NT2/D1 (cell line): Measurements from ENCODE around the gene C1orf159.

ENCODE experiments used
- DNase-seq: peaks from one replicate; pipeline ENCODE4 v3.0.0-alpha.2; 2011; ENCODE audit warnings: low read depth, low spot score
- H3K27me3 ChIP-seq: 2 replicates; pipeline ENCODE4 v1.6.0; 2011; ENCODE audit warnings: mild to moderate bottlenecking; ENCODE audit not compliant: insufficient read length, insufficient read depth
- H3K36me3 ChIP-seq: 2 replicates; pipeline ENCODE4 v1.6.1; 2011; ENCODE audit warnings: mild to moderate bottlenecking, low read length, mixed read lengths; ENCODE audit not compliant: insufficient read depth, insufficient read length
- H3K4me1 ChIP-seq: 2 replicates; pipeline ENCODE4 v1.5.1; 2011; ENCODE audit not compliant: insufficient read depth, insufficient read length
- H3K4me3 ChIP-seq: 2 replicates; pipeline ENCODE4 v1.5.1; 2011; ENCODE audit warnings: low read depth; ENCODE audit not compliant: insufficient read length
- H3K9ac ChIP-seq: 2 replicates; pipeline ENCODE4 v1.6.0; 2011; ENCODE audit warnings: low read depth; ENCODE audit not compliant: insufficient read length
- H3K9me3 ChIP-seq: 2 replicates; pipeline ENCODE4 v1.5.1; 2011; ENCODE audit warnings: mild to moderate bottlenecking, low read length; ENCODE audit not compliant: insufficient read depth
- SUZ12 ChIP-seq: IDR thresholded peaks from 2 replicates; pipeline ENCODE4 v1.6.1; 2011; ENCODE audit not compliant: insufficient read length, insufficient read depth; ENCODE audit errors: extremely low read depth
- YY1 ChIP-seq: IDR thresholded peaks from 2 replicates; pipeline ENCODE4 v1.6.1; 2011; ENCODE audit not compliant: insufficient read length, insufficient read depth
- ZNF274 ChIP-seq: IDR thresholded peaks from 2 replicates; pipeline ENCODE4 v1.6.1; 2011; ENCODE audit warnings: mild to moderate bottlenecking, low read depth, low read length

Gene C1orf159

GRCh38 chr1:1054099-1054700 lies 61.7 kb downstream of the C1orf159 start:
- no peak overlapping the region for H3K4me3 ChIP-seq
- peaks cover 5% of the 10 kb centered on the region for H3K4me1 ChIP-seq
- no peak for DNase-seq
- H3K9ac ChIP-seq: no peak overlapping the region
- TF ChIP-seq ZNF274 (no peak), YY1 (no peak), SUZ12 (no peak)
- H3K36me3 ChIP-seq: peaks cover 60% of the 10 kb centered on the region
- H3K27me3 ChIP-seq: peaks cover 12% of the 10 kb centered on the region
- no peaks in the 10 kb centered on the region for H3K9me3 ChIP-seq

DNA sequence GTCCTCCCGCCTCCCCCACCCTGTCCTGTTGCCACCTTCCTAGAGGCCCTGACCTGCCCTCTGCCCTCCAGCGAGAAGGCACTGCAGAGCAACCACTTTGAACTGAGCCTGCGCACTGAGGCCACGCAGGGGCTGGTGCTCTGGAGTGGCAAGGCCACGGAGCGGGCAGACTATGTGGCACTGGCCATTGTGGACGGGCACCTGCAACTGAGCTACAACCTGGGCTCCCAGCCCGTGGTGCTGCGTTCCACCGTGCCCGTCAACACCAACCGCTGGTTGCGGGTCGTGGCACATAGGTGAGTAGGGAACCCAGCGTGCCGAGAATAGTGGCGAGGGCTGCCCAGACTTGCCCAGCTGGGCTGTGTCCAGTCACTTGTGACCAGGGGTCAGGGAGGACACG lies 62.2 kb downstream of the C1orf159 start:
- Histone ChIP-seq H3K9me3 (no peaks in the 10 kb centered on the region), H3K36me3 (peaks cover 62% of the 10 kb centered on the region), H3K4me3 (no peak overlapping the region), H3K9ac (no peak overlapping the region), H3K4me1 (peaks cover 5% of the 10 kb centered on the region), H3K27me3 (peaks cover 7% of the 10 kb centered on the region)
- TF ChIP-seq ZNF274 (no peak), SUZ12 (no peak), YY1 (no peak)
- no peak for DNase-seq

DNA sequence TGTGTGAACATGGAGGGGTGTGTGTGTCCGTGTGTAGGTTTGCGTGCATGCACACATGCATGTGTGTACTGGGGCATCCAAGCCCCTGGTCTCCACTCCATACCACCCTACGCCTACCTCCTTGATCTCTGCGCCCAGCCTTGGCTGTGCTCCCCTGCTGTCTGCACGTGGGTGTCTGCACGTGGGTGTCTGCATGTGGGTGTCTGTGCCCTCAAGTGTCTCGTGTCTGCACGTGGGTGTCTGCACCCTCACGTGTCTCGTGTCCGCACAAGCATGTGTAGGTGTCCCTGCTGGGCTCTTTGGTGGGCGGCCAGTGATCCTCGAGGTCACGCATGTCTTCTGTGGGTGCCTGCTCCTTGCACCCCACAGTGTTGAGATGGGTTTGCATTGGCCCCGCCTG lies 62.9 kb downstream of the C1orf159 start:
- Histone ChIP-seq H3K4me1 (peaks cover under 1% of the 10 kb centered on the region), H3K27me3 (peaks cover under 1% of the 10 kb centered on the region), H3K36me3 (peaks cover 62% of the 10 kb centered on the region), H3K9me3 (no peaks in the 10 kb centered on the region), H3K9ac (no peak overlapping the region), H3K4me3 (no peak overlapping the region)
- DNase-seq: no peak
- TF ChIP-seq ZNF274 (no peak), YY1 (no peak), SUZ12 (no peak)

DNA sequence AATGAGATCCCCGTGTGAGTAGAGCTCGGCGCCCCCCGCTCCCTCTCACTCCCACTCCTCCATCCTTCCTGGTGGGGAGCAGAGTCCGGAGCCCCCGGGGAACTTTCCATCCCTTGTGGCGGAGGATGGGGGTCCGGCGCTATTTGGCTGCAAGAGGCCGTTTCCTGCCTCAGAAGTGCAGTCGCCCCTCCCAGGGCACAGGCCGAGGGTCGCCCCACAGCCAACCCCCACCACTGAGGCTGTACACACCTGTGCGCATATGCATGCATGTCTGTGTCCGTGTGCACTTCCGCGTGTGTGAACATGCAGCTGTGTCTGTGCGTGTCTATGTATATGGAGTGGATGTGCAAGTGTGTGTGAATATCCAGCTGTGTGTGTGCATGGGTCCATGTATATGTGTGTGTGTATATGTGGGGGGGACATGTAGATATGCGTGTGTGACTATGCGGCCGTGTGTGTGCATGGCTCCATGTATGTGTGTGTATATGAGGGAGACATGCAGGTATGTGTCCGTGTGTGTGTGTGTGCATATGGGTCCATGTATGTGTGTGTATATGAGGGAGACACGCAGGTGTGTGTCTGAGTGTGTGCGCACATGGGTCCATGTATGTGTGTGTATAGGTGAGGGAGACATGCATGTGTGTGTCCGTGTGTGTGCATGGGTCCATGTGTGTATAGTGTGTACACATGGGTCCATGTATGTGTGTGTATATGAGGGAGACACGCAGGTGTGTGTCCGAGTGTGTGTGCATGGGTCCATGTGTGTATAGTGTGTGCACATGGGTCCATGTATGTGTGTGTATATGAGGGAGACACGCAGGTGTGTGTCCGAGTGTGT lies 63.7 kb downstream of the C1orf159 start:
- TF ChIP-seq SUZ12: no peak
- no peak for TF ChIP-seq YY1
- TF ChIP-seq ZNF274: no peak
- DNase-seq: no peak
- no peaks in the 10 kb centered on the region for H3K9me3 ChIP-seq
- H3K9ac ChIP-seq: no peak overlapping the region
- no peaks in the 10 kb centered on the region for H3K4me1 ChIP-seq
- H3K36me3 ChIP-seq: peaks cover 69% of the 10 kb centered on the region
- H3K4me3 ChIP-seq: no peak overlapping the region
- H3K27me3 ChIP-seq: no peaks in the 10 kb centered on the region

DNA sequence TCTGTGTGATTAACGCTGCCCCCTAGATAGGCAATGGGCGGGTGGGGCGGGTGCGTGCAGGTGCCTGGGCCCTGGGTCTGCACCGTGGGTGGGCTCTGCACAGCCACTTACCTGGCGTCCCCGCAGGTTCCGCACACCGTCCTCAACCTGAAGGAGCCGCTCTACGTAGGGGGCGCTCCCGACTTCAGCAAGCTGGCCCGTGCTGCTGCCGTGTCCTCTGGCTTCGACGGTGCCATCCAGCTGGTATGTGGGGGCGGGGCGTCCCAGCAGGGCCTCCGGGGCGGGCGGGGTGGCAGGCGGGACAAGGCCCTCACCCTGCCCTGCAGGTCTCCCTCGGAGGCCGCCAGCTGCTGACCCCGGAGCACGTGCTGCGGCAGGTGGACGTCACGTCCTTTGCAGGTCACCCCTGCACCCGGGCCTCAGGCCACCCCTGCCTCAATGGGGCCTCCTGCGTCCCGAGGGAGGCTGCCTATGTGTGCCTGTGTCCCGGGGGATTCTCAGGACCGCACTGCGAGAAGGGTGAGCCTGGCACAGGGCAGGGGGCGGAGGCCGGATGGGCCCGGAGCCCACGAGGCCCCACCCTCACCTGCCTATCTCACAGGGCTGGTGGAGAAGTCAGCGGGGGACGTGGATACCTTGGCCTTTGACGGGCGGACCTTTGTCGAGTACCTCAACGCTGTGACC lies 64.6 kb downstream of the C1orf159 start:
- peaks cover 77% of the 10 kb centered on the region for H3K36me3 ChIP-seq
- H3K4me3 ChIP-seq: no peak overlapping the region

DNA sequence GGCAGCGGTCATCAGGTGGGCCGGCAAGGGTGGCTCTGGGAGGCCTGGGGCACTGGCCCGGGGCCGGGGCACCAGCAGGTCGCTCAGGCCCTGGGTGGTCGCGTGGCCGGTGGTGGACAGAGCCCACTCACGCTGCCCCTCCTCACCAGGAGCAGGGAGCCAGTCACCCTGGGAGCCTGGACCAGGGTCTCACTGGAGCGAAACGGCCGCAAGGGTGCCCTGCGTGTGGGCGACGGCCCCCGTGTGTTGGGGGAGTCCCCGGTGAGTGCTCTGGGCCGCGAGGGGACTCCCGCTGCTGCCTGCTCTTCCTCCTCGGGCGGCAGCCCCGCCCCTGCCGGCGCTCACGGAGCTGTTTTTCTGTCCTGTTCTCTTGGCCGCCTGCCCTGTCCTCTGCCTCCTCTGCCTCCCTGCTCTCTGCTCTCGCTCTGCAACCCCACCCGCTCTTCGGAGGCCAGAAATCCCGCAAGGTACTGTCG lies 65.3 kb downstream of the C1orf159 start:
- Histone ChIP-seq H3K9ac (no peak overlapping the region), H3K4me3 (no peak overlapping the region), H3K36me3 (peaks cover 82% of the 10 kb centered on the region), H3K9me3 (no peaks in the 10 kb centered on the region), H3K27me3 (no peaks in the 10 kb centered on the region), H3K4me1 (no peaks in the 10 kb centered on the region)
- TF ChIP-seq ZNF274 (no peak), SUZ12 (no peak), YY1 (no peak)
- no peak for DNase-seq

More for the DNA sequence above, 64.6 kb downstream of the C1orf159 start:
- no peaks in the 10 kb centered on the region for H3K9me3 ChIP-seq
- TF ChIP-seq ZNF274 (no peak), SUZ12 (no peak), YY1 (no peak)
- H3K4me1 ChIP-seq: no peaks in the 10 kb centered on the region
- DNase-seq: no peak
- H3K27me3 ChIP-seq: no peaks in the 10 kb centered on the region
- no peak overlapping the region for H3K9ac ChIP-seq
